Peyer's patch (tissue), 4 donors: ENCODE measurements around the gene CORO7.

Source experiments
- POLR2A ChIP-seq, 2 donors: fragments of 450-650 bp; IDR thresholded peaks; one replicate each; pipeline ENCODE4 v1.5.1; 2017; ENCODE audit warnings: antibody characterized with exemption in 2 of 2, mild to moderate bottlenecking in 2 of 2, moderate library complexity in 2 of 2
- TF ChIP-seq, protein P1 (sequence below), 6 experiments: fragments of 450-650 bp in 4 of 6; fragments of 200-600 bp in 2 of 6; sonication (generic) in 1 of 6; IDR thresholded peaks; one replicate each; pipeline ENCODE4 v1.5.1; 2017 to 2019; ENCODE audit warnings: antibody characterized with exemption in 6 of 6, mild to moderate bottlenecking in 3 of 6, moderate library complexity in 1 of 6

DNA sequence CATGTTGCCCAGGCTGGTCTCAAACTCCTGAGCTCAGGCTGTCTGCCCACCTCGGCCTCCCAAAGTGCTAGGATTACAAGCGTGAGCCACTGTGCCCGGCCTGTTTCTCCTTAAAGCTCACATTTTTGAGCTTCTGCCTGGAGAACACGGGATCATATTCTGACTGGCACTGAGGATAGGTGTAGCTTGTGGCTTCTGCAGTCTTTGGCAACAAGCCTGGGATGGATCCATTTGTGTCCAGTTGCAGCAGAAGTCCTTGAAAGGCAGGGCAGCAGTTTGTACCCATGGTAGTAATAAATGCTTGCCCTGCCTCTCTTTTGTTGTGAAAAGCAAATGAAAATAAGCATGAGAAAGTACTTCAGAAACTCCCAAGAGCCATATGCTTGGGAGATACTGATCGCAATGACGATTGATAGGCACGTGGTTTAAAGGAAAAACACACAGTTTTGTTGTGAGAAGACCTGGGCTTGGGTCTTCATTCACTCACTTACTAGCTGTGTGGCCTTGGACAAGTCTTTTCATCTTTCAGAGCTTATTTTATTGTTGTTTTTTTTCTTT lies 3.1 kb upstream of the CORO7 start:
- TF ChIP-seq, protein P1, sequence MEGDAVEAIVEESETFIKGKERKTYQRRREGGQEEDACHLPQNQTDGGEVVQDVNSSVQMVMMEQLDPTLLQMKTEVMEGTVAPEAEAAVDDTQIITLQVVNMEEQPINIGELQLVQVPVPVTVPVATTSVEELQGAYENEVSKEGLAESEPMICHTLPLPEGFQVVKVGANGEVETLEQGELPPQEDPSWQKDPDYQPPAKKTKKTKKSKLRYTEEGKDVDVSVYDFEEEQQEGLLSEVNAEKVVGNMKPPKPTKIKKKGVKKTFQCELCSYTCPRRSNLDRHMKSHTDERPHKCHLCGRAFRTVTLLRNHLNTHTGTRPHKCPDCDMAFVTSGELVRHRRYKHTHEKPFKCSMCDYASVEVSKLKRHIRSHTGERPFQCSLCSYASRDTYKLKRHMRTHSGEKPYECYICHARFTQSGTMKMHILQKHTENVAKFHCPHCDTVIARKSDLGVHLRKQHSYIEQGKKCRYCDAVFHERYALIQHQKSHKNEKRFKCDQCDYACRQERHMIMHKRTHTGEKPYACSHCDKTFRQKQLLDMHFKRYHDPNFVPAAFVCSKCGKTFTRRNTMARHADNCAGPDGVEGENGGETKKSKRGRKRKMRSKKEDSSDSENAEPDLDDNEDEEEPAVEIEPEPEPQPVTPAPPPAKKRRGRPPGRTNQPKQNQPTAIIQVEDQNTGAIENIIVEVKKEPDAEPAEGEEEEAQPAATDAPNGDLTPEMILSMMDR (IDR thresholded peaks at IDR 0.05), result no peak
- no peak for TF ChIP-seq POLR2A (IDR thresholded peaks at IDR 0.05)
